DMS 273 (cell line): ENCODE measurements around the gene PDCD6IP.

ENCODE experiments used
- DNase-seq: peaks from one replicate; lab custom pipeline; 2025; ENCODE audit not compliant: unreplicated experiment; lab: John Stamatoyannopoulos, UW

Gene PDCD6IP

GRCh38 chr3:33885496-33885895 is 87.1 kb downstream of the PDCD6IP start:
- no peak for DNase-seq

GRCh38 chr3:33886015-33886414 is 87.6 kb downstream of the PDCD6IP start:
- DNase-seq: no peak

GRCh38 chr3:33887478-33887877 is 89.0 kb downstream of the PDCD6IP start:
- no peak for DNase-seq

- no peak for DNase-seq
Observed at GRCh38 chr3:33889394-33890039, 91.1 kb downstream of the PDCD6IP start.

- DNase-seq: no peak
Observed at GRCh38 chr3:33892655-33893054, 94.2 kb downstream of the PDCD6IP start.

- DNase-seq: no peak
Observed at GRCh38 chr3:33895658-33896057, 97.2 kb downstream of the PDCD6IP start.

- no peak for DNase-seq
Observed at GRCh38 chr3:33897306-33897705, 98.9 kb downstream of the PDCD6IP start.

- no peak for DNase-seq
Observed at GRCh38 chr3:33898901-33899300, 100.5 kb downstream of the PDCD6IP start.

GRCh38 chr3:33900440-33900808 is 102.0 kb downstream of the PDCD6IP start:
- DNase-seq: no peak

- no peak for DNase-seq
Observed at GRCh38 chr3:33900809-33901505, 102.5 kb downstream of the PDCD6IP start.

GRCh38 chr3:33901862-33902563 is 103.6 kb downstream of the PDCD6IP start:
- DNase-seq: no peak

GRCh38 chr3:33904730-33905129 is 106.3 kb downstream of the PDCD6IP start:
- DNase-seq: no peak

GRCh38 chr3:33908250-33908851 is 109.9 kb downstream of the PDCD6IP start:
- no peak for DNase-seq

GRCh38 chr3:33909547-33909946 is 111.1 kb downstream of the PDCD6IP start:
- DNase-seq: no peak

- no peak for DNase-seq
Observed at GRCh38 chr3:33910031-33910430, 111.6 kb downstream of the PDCD6IP start.

GRCh38 chr3:33911525-33912322 is 113.3 kb downstream of the PDCD6IP start:
- DNase-seq: no peak

GRCh38 chr3:33914212-33914611 is 115.8 kb downstream of the PDCD6IP start:
- DNase-seq: no peak

GRCh38 chr3:33914731-33915379 is 116.4 kb downstream of the PDCD6IP start:
- no peak for DNase-seq

- DNase-seq: peak; percentile 37
Observed at GRCh38 chr3:33915796-33916546, 117.5 kb downstream of the PDCD6IP start.
